Osteoblast (primary cell): Measurements from ENCODE around the gene PLCL1. TPM values are rescaled to one million over a fixed set of nuclear protein-coding genes. Genes with fewer than 3 reads are reported as not detected.

Experiments used
- DNase-seq: peaks from one replicate; pipeline ENCODE4 v3.0.0; 2011; ENCODE audit warnings: low spot score, mixed read lengths; ENCODE audit not compliant: insufficient read length; ENCODE audit errors: missing footprints
- H2AFZ ChIP-seq: 2 replicates; pipeline ENCODE4 v1.6.0; 2011; ENCODE audit warnings: mild to moderate bottlenecking, low read length
- H3K27ac ChIP-seq: 2 replicates; pipeline ENCODE4 v1.5.1; 2011; ENCODE audit warnings: mild to moderate bottlenecking, low read depth, low read length, moderate library complexity
- H3K27me3 ChIP-seq: 2 replicates; pipeline ENCODE4 v1.6.0; 2012; ENCODE audit warnings: mild to moderate bottlenecking, control low read depth, inconsistent platforms, low read length, moderate library complexity; ENCODE audit not compliant: insufficient read depth
- H3K36me3 ChIP-seq: 2 replicates; pipeline ENCODE4 v1.5.1; 2011; ENCODE audit warnings: mild to moderate bottlenecking, low read length, control low read depth, moderate library complexity; ENCODE audit not compliant: insufficient read depth
- H3K4me1 ChIP-seq: 2 replicates; pipeline ENCODE4 v1.5.1; 2011; ENCODE audit warnings: mild to moderate bottlenecking, low read length, control low read depth, moderate library complexity; ENCODE audit not compliant: insufficient read depth
- H3K4me2 ChIP-seq: 2 replicates; pipeline ENCODE4 v1.6.0; 2011; ENCODE audit warnings: mild to moderate bottlenecking, low read length; ENCODE audit not compliant: insufficient read depth
- H3K4me3 ChIP-seq: fragments of 200-600 bp; sonication (generic); 3 replicates; pipeline ENCODE4 v1.5.1; 2012; ENCODE audit warnings: mild to moderate bottlenecking, low read length, inconsistent platforms; ENCODE audit not compliant: insufficient read depth
- H3K79me2 ChIP-seq: 2 replicates; pipeline ENCODE4 v1.6.0; 2012; ENCODE audit warnings: mild to moderate bottlenecking, low read length, control low read depth, inconsistent platforms; ENCODE audit not compliant: insufficient read depth
- H3K9me3 ChIP-seq: 2 replicates; pipeline ENCODE4 v1.5.1; 2011; ENCODE audit warnings: low read depth, low read length, control low read depth
- H4K20me1 ChIP-seq: 2 replicates; pipeline ENCODE4 v1.6.0; 2012; ENCODE audit warnings: mild to moderate bottlenecking, low read length, control low read depth; ENCODE audit not compliant: insufficient read depth
- total RNA-seq: library from RNA; depleted of rRNA; stranded (reverse); fragments of >200 nt; gene quantifications from 2 replicates; pipeline ENCODE4 v1.2.3, GENCODE V29; 2012
- TF ChIP-seq, protein P1 (sequence below): IDR thresholded peaks from 2 replicates; pipeline ENCODE4 v1.5.1; 2011; ENCODE audit warnings: mild to moderate bottlenecking, low read depth, low read length, moderate library complexity; ENCODE audit errors: extremely low read depth

Gene PLCL1
- total RNA-seq, 1 donor = 4.0 TPM

DNA sequence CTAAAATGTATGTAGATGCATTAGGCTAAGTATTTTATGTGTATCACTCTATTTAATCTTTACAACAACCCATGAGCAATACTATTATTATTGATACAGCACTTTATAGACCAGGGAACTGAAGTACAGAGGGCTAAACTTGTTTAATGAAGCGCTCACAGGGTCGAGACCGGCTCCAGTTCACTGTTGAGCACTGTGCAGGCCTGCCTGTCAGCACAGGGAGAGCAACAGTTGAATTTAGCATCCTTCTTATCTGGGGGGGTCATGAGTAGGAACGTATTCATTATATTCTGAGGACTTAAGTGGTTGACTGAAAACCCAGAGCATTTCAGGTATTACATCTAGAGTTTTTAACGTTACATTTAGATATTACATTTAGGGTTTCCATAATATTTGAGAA is 120.1 kb downstream of the PLCL1 start:
- H4K20me1 ChIP-seq = no peaks in the 10 kb centered on the region
- no peaks in the 10 kb centered on the region for H3K36me3 ChIP-seq
- DNase-seq = no peak
- H3K4me2 ChIP-seq = no peak overlapping the region
- TF ChIP-seq, protein P1, sequence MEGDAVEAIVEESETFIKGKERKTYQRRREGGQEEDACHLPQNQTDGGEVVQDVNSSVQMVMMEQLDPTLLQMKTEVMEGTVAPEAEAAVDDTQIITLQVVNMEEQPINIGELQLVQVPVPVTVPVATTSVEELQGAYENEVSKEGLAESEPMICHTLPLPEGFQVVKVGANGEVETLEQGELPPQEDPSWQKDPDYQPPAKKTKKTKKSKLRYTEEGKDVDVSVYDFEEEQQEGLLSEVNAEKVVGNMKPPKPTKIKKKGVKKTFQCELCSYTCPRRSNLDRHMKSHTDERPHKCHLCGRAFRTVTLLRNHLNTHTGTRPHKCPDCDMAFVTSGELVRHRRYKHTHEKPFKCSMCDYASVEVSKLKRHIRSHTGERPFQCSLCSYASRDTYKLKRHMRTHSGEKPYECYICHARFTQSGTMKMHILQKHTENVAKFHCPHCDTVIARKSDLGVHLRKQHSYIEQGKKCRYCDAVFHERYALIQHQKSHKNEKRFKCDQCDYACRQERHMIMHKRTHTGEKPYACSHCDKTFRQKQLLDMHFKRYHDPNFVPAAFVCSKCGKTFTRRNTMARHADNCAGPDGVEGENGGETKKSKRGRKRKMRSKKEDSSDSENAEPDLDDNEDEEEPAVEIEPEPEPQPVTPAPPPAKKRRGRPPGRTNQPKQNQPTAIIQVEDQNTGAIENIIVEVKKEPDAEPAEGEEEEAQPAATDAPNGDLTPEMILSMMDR = no peak
- no peak overlapping the region for H2AFZ ChIP-seq
- no peak overlapping the region for H3K27ac ChIP-seq
- H3K79me2 ChIP-seq = no peaks in the 10 kb centered on the region
- H3K27me3 ChIP-seq = no peaks in the 10 kb centered on the region
- H3K9me3 ChIP-seq = peaks cover 3% of the 10 kb centered on the region
- H3K4me1 ChIP-seq = no peaks in the 10 kb centered on the region
- no peak overlapping the region for H3K4me3 ChIP-seq

GRCh38 chr2:197925204-197925603 is 120.8 kb downstream of the PLCL1 start:
- DNase-seq = no peak

DNA sequence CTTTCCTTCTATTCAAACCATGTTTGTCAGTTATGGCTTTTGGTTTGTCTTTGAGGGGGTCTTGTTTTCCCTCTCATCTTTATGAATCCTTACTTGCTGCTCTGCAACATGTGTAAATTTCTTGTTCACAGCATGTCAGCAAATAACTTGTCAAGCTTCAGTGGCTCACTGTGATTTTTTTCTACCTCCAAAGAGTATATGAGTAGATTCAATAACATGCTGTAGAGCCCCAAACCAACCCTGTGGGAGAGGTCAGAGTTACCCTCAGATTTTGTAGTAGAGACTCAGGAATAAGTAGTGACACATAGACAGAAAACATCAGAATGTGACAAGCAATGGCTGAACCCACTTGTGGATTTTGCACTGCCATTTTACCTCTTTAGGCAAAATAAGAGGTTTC is 121.6 kb downstream of the PLCL1 start:
- Histone ChIP-seq H3K9me3 (peaks cover 3% of the 10 kb centered on the region), H4K20me1 (no peaks in the 10 kb centered on the region), H2AFZ (no peak overlapping the region), H3K27me3 (no peaks in the 10 kb centered on the region), H3K36me3 (no peaks in the 10 kb centered on the region), H3K4me2 (no peak overlapping the region), H3K79me2 (no peaks in the 10 kb centered on the region), H3K4me3 (no peak overlapping the region), H3K27ac (no peak overlapping the region), H3K4me1 (no peaks in the 10 kb centered on the region)
- TF ChIP-seq, protein P1 = no peak
- DNase-seq = no peak

More at GRCh38 chr2:197925204-197925603, 120.8 kb downstream of the PLCL1 start:
- Histone ChIP-seq H3K79me2 (no peaks in the 10 kb centered on the region), H3K27ac (no peak overlapping the region), H3K4me3 (no peak overlapping the region), H3K36me3 (no peaks in the 10 kb centered on the region), H3K9me3 (peaks cover 3% of the 10 kb centered on the region), H3K4me2 (no peak overlapping the region), H2AFZ (no peak overlapping the region), H3K27me3 (no peaks in the 10 kb centered on the region), H3K4me1 (no peaks in the 10 kb centered on the region), H4K20me1 (no peaks in the 10 kb centered on the region)
- TF ChIP-seq, protein P1 = no peak

- no peaks in the 10 kb centered on the region for H3K79me2 ChIP-seq
- peaks cover 3% of the 10 kb centered on the region for H3K9me3 ChIP-seq
- TF ChIP-seq, protein P1 = no peak
- H2AFZ ChIP-seq = no peak overlapping the region
- no peak overlapping the region for H3K4me2 ChIP-seq
- no peaks in the 10 kb centered on the region for H4K20me1 ChIP-seq
- no peak overlapping the region for H3K4me3 ChIP-seq
- no peak for DNase-seq
- no peaks in the 10 kb centered on the region for H3K4me1 ChIP-seq
- no peaks in the 10 kb centered on the region for H3K36me3 ChIP-seq
- no peak overlapping the region for H3K27ac ChIP-seq
- no peaks in the 10 kb centered on the region for H3K27me3 ChIP-seq
Observed at GRCh38 chr2:197926673-197927072, 122.3 kb downstream of the PLCL1 start.
